H7 (cell line): ENCODE results near the gene SIM1. TPM values are rescaled to one million over a fixed set of nuclear protein-coding genes. Genes with fewer than 3 reads are reported as not detected.

ENCODE experiments used
- DNase-seq: peaks from one replicate; pipeline ENCODE4 v3.0.0; 2012
- H3K27me3 ChIP-seq: 2 replicates; pipeline ENCODE4 v1.6.0; 2011; ENCODE audit warnings: mild to moderate bottlenecking, low read length; ENCODE audit not compliant: control insufficient read depth, insufficient read depth
- H3K36me3 ChIP-seq: replicated peaks from 2 replicates; pipeline ENCODE4 v1.5.1; 2011; ENCODE audit warnings: low read length; ENCODE audit not compliant: control insufficient read depth, insufficient read depth
- H3K4me3 ChIP-seq: 2 replicates; pipeline ENCODE4 v1.5.1; 2011; ENCODE audit warnings: low read depth, mild to moderate bottlenecking, control low read depth, low read length, moderate library complexity; ENCODE audit not compliant: insufficient read depth
- total RNA-seq: library from RNA; depleted of rRNA; stranded (reverse); fragments of >200 nt; shearing (Covaris generic); gene quantifications from 2 replicates; pipeline ENCODE4 v1.2.3, GENCODE V29; 2014

Gene SIM1
- total RNA-seq, 1 experiment from 2014 or later: 0.03 TPM

DNA sequence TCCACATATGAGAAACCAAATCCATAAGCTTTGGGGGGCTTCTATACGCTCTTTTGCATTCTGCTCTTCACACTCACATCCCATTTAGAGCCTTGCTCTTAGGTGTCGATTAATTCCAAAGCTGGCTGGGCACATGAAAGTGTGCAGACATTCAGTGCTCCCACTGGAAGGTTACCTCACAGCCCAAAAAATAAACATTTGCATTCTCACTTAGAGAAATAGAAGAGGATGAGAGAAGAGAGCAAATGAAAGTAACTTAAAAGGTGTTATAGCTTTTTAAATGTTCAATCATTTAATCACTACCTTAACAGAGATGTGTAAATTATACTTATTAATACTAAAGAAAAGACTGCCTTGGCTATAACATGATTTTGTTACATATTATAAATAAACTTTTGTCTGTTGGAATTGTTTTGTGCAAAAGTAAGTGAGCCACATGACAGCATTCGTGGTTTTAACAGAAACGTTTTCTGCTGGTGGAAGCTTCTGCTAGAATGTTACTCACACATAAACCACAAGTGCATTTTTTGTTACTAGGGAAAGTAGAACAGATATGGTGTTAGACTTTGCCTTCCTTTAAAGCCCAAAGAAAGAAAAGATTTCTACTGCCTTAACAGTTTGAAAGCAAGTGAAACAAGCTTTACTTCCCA is 116.7 kb downstream of the SIM1 start:
- Histone ChIP-seq H3K4me3 (no peak overlapping the region), H3K36me3 (no peaks in the 10 kb centered on the region), H3K27me3 (no peaks in the 10 kb centered on the region)
- no peak for DNase-seq

DNA sequence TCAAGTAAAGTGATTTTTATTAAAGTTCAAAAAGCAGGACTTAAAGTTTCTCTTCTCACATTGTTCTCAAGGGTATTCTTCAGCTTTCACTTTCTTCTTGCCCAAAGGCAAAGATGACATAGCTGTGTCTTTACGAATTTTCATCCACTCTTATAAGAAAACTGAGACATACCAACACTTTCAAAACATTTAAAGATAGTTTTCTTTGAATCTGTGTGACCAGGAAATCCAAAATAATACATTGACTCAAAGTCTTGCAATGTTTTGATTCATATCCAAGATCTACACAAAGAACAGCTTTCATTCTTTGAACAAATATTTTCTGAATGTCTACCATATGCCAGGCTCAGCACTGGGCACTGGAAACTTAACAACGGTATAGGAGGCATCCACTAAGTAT is 117.9 kb downstream of the SIM1 start:
- no peaks in the 10 kb centered on the region for H3K27me3 ChIP-seq
- H3K4me3 ChIP-seq: no peak overlapping the region
- no peaks in the 10 kb centered on the region for H3K36me3 ChIP-seq
- DNase-seq: no peak

DNA sequence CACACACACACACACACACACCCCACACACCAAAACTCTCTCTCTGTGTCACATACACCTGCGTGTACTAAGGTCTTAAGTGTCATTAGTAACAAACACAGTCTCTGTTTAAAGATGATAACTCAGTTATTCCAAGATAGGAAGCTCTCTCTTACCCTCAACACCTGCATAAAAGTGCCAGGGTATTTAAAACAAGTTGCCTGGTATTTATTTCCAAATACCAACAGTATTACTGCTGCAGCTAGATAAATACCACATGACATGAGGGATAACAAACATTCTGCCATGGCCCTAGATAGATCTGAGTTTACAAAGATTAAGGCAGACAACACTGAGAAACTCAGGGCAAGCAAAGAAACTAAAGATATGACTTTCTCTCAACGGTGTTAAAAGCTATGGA is 118.5 kb downstream of the SIM1 start:
- DNase-seq: no peak
- H3K36me3 ChIP-seq: no peaks in the 10 kb centered on the region
- H3K27me3 ChIP-seq: no peaks in the 10 kb centered on the region
- no peak overlapping the region for H3K4me3 ChIP-seq

DNA sequence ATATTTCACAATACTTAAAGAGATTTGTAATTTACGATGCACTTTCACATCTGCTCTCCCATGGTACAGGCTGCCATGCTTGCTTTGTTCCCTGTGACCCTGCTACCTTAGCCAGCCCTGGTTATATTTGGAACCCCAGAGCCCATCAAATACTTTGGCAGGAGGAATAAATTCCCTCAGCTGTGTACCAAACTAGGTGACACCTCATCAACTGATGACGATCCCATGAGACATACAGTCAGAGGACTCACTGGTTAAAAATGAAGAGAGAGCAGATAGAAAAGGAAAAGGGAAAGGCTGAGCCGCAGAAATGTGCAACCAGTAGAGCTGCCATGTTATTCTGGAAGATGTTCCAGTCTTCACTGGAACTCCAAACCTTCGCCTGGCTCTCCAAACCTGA is 120.0 kb downstream of the SIM1 start:
- no peak for DNase-seq
- H3K36me3 ChIP-seq: no peaks in the 10 kb centered on the region
- no peaks in the 10 kb centered on the region for H3K27me3 ChIP-seq
- H3K4me3 ChIP-seq: no peak overlapping the region

DNA sequence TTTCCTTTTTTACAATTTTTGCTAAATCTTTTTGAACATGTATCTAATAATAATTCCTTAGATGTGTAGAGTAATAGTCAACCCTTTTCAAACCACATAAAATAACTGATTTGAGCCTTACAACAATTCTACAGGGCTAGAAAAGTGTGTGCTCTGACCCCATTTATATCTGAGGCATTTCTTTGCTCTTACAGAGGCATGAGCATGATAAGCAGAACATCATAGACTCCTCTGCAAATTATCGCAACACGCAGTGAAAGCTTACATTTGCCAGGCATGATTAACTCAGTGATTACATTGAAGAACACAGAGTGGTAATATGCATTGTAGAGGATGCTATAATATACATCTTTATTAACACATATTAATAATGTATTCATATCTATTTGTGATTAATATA is 120.4 kb downstream of the SIM1 start:
- no peaks in the 10 kb centered on the region for H3K27me3 ChIP-seq
- no peaks in the 10 kb centered on the region for H3K36me3 ChIP-seq
- DNase-seq: no peak
- no peak overlapping the region for H3K4me3 ChIP-seq

DNA sequence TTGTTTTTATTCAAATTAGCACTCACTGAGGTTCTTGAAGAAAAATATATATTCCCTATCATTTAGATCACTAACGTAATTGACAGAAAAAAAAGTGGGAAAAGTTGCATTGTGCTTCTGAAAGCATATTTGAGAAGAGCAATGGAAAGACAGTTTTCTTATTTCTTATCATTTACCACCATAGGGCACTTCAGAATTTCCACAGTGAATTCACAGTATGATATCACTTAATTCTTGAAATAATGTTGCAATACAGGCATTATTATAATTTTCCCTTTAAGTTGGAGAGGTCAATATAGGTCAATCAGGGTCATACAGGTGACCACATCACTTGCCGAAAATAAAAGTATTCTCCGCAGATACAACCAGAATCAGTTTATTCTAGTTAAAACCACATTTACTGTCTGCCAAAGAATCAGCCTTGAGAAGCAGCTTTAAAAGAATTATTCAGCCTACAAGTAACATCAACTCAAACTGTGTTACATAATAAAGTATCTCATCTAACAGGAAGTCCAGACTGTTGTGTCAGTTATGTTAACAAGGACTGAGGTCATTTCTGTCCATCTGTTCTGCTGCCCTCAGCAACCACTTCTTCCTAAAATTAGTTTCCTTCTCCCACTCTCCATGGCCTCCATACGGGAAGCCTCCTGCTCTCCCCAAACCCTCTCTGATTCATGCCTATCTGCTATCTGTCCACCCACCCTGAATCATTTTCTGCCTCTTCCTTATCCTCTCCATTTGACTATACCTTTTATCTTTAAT is 121.2 kb downstream of the SIM1 start:
- DNase-seq: no peak
- H3K27me3 ChIP-seq: no peaks in the 10 kb centered on the region
- H3K4me3 ChIP-seq: no peak overlapping the region
- no peaks in the 10 kb centered on the region for H3K36me3 ChIP-seq

DNA sequence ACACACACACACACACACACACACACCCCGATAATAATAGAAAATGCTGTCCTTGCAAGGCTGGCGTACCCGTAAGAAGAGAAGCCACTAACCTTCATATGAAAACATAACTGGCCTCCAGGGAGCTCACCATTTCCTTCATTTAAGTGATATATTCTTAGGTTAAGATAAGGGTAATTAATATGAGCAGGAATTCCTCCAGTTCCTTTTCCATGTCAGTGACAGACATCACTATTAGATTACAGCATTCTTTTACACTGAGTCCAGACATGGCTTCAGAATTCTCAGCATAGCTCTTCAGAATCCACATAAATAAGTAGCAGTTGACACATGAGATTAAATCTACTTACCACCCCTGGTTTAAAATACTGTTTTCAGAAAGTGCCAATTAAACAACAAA is 121.9 kb downstream of the SIM1 start:
- no peak for DNase-seq
- Histone ChIP-seq H3K27me3 (no peaks in the 10 kb centered on the region), H3K36me3 (no peaks in the 10 kb centered on the region), H3K4me3 (no peak overlapping the region)

DNA sequence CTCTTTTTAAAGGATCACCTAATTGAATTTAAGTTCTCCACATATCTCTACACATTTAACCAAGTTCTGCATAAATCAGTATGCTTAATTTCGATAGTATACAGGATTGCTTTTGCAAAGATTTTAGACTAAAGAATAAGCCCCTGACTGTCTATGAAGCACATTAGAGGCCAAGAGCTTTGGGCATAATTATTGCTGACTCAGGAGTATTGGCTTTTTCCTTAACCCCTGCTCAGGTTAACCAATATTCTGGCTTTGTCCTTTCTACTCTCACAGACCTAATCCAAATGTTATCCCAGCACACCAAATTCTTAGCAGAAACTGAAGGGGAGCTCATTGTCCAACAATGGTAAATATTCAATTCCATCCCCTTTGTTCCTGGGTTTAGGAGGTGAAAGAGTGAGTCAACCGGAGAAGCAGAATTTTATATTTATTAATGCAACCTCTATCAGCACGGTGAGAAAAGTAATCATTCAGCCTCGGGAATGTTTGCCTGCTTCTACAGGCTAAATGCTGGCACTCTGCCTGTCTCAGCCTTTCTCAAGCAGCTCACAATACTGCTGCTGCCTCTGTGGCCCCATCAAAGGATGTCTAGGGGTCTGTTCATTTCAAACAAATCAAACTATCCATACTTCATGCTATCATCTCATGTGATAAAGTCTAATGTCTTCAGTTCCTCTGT is 125.0 kb downstream of the SIM1 start:
- no peak for DNase-seq

DNA sequence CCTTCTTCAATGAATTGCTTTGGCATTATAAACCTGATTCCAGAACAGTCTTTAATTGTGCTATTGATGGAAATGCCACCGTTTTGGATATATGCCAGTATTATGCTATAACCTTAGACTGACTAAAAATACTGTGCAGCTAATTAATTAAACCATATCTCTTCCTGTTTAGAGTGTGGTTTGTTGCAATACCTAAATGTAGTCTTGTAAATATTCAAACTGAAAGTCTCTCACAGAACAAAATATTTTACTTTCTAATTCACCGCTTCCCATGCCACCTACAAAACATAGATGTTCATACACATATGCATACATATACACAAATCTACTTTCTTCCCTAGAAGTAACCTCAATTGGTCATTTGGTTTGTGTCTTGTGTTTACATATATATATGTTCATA is 126.6 kb downstream of the SIM1 start:
- Histone ChIP-seq H3K36me3 (no peaks in the 10 kb centered on the region), H3K27me3 (no peaks in the 10 kb centered on the region), H3K4me3 (no peak overlapping the region)
- no peak for DNase-seq

More for the DNA sequence above, 125.0 kb downstream of the SIM1 start:
- Histone ChIP-seq H3K27me3 (no peaks in the 10 kb centered on the region), H3K4me3 (no peak overlapping the region), H3K36me3 (no peaks in the 10 kb centered on the region)

DNA sequence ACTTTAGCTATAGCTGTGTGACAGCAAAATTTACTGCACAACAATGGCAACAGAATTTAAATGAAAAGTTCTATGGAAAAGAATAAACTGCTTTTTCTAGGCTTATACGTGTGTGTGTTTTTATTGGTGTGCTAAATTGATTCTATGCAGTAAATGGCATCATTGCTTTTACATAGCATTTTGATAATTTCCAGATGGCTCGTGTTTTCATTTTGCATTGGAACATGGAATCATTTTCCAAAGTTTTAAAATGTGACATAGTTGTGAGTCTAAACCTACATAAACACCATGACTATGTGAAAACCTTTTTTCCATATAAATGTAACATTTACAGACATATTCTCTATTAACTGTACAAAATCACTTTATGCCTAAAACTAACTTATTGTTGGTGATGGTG is 127.8 kb downstream of the SIM1 start:
- no peaks in the 10 kb centered on the region for H3K36me3 ChIP-seq
- DNase-seq: no peak
- no peak overlapping the region for H3K4me3 ChIP-seq
- no peaks in the 10 kb centered on the region for H3K27me3 ChIP-seq

DNA sequence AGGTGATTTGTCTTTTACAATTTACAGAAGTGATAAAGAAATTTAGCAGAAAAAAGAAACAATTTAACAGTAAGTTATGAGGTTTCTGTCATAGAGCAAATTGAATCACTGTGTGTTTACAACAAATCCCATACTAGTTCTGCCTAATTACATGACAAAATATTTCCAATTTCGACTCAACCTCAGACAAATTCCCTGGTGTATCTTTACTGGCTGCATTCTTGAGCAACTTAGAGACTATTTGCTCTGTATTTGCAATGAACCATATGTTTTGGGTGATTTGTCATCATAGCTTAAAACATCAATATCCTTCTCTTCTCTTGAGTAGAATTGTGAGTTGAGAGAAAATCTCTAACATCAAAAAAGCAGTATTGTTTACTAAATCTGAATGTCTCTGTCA is 128.7 kb downstream of the SIM1 start:
- Histone ChIP-seq H3K4me3 (no peak overlapping the region), H3K36me3 (no peaks in the 10 kb centered on the region), H3K27me3 (no peaks in the 10 kb centered on the region)
- DNase-seq: no peak
